Measurements from ENCODE around the gene SPATA3.

DNA sequence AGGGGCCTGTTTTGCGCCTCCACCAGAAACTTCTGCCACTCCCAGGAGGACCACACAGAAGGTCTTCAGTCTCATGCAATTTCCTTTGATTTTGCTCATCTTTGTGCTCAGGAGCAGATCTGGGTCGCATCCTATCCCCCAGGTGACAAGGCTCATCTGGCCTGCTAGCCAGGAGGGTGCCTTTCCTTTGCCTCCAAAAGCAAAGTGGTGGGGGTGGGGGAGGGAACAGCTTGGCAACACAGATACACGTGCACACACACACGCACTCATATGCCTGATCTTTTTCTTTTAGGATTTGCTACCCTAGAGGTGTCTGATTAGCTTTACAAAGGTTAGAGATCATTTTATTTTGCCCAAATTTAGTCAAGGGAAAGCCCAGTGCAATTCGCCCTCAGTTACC, 13.8 kb upstream of the SPATA3 start:
- no peak for TF ChIP-seq EZH2 (IDR thresholded peaks at IDR 0.05; ENCODE audit: borderline replicate concordance)
- TF ChIP-seq, protein P1, sequence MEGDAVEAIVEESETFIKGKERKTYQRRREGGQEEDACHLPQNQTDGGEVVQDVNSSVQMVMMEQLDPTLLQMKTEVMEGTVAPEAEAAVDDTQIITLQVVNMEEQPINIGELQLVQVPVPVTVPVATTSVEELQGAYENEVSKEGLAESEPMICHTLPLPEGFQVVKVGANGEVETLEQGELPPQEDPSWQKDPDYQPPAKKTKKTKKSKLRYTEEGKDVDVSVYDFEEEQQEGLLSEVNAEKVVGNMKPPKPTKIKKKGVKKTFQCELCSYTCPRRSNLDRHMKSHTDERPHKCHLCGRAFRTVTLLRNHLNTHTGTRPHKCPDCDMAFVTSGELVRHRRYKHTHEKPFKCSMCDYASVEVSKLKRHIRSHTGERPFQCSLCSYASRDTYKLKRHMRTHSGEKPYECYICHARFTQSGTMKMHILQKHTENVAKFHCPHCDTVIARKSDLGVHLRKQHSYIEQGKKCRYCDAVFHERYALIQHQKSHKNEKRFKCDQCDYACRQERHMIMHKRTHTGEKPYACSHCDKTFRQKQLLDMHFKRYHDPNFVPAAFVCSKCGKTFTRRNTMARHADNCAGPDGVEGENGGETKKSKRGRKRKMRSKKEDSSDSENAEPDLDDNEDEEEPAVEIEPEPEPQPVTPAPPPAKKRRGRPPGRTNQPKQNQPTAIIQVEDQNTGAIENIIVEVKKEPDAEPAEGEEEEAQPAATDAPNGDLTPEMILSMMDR (IDR thresholded peaks at IDR 0.05; ENCODE audit: poor library complexity), result no peak

Data from hepatocyte (in vitro differentiated cells).